Measurements from ENCODE around the gene PALLD. TPM values are rescaled to one million over a fixed set of nuclear protein-coding genes. Genes with fewer than 3 reads are reported as not detected.

Gene PALLD
- total and polyA plus RNA-seq, 2 donors, result 24.3 to 83.0 TPM

DNA sequence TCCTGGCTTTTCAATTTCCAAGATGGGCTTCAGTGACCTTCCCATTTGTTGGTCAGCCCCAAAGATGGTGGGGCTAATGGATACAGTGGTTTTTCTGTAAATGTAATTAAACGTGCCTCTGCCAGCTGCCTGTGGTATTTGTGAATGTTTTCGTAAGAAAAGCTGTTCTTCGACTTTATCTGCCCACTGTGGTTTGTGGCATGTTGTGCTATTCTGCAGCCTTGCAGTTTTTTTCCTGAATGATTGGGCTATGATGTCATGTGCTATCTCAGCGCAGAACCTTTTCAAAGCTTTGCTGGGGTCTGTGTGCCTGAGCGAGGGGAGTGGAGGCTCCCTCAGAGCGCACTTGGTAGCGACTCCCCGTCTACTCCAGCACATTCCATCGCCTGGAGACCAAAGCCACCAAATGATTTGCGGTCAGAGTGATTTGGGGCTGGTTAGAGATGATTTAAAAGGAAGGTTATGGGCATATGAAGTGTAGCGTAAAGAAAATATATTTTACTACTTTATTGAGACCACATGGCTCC is 137.5 kb downstream of the PALLD start:
- Histone ChIP-seq H3K9me3 (ENCODE audit: control insufficient read depth in 2 of 2, insufficient read depth in 1 of 2, low read length in 1 of 2) (no peaks in the 10 kb centered on the region), H3K4me3 (ENCODE audit: low read length in 2 of 2) (no peak overlapping the region), H3K36me3 (ENCODE audit: control insufficient read depth in 2 of 2, insufficient read depth in 2 of 2, low read length in 1 of 2) (no peaks in the 10 kb centered on the region), H3K4me1 (ENCODE audit: control insufficient read depth in 2 of 2, insufficient read depth in 2 of 2, low read length in 2 of 2) (peaks cover 0 to 19% of the 10 kb centered on the region in 2 donors), H3K27ac (ENCODE audit: low read depth in 1 of 2, low read length in 1 of 2) (no peak overlapping the region), H3K27me3 (ENCODE audit: control insufficient read depth in 2 of 2, insufficient read depth in 1 of 2, low read length in 1 of 2) (peaks cover 30 to 45% of the 10 kb centered on the region in 2 donors)
- WGBS, result 10% methylated on average over 11 of the region's 11 CpGs
- DNase-seq (ENCODE audit: low read depth in 6 of 9, low spot score in 9 of 9), result peak in 6 of 9 donors; percentile 21 to 74 (median 32)

DNA sequence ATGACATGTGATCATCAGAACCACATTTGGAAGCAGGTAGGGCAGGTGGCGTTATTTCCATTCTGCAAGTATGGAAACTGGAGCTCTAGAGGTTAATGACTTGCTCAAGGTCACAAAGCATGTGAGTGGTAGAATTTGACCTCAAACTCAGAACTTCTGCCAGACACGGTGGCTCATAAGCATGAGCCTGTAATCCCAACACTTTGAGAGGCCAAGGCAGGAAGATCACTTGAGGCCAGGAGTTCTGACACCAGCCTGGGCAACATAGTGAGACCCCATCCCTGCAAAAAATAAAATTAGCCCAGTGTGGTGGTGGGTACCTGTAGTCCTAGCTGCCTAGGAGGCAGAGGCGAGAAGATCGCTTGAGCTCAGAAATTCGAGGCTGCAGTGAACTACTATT is 139.2 kb downstream of the PALLD start:
- H3K27ac ChIP-seq (ENCODE audit: low read depth in 1 of 2, low read length in 1 of 2), result no peak overlapping the region
- no peak for DNase-seq (ENCODE audit: low read depth in 6 of 9, low spot score in 9 of 9)
- no peaks in the 10 kb centered on the region for H3K36me3 ChIP-seq (ENCODE audit: control insufficient read depth in 2 of 2, insufficient read depth in 2 of 2, low read length in 1 of 2)
- WGBS, result 96% methylated on average over 5 of the region's 5 CpGs
- peaks cover 0 to 19% of the 10 kb centered on the region in 2 donors for H3K4me1 ChIP-seq (ENCODE audit: control insufficient read depth in 2 of 2, insufficient read depth in 2 of 2, low read length in 2 of 2)
- H3K4me3 ChIP-seq (ENCODE audit: low read length in 2 of 2), result no peak overlapping the region
- peaks cover 16 to 28% of the 10 kb centered on the region in 2 donors for H3K27me3 ChIP-seq (ENCODE audit: control insufficient read depth in 2 of 2, insufficient read depth in 1 of 2, low read length in 1 of 2)
- no peaks in the 10 kb centered on the region for H3K9me3 ChIP-seq (ENCODE audit: control insufficient read depth in 2 of 2, insufficient read depth in 1 of 2, low read length in 1 of 2)

DNA sequence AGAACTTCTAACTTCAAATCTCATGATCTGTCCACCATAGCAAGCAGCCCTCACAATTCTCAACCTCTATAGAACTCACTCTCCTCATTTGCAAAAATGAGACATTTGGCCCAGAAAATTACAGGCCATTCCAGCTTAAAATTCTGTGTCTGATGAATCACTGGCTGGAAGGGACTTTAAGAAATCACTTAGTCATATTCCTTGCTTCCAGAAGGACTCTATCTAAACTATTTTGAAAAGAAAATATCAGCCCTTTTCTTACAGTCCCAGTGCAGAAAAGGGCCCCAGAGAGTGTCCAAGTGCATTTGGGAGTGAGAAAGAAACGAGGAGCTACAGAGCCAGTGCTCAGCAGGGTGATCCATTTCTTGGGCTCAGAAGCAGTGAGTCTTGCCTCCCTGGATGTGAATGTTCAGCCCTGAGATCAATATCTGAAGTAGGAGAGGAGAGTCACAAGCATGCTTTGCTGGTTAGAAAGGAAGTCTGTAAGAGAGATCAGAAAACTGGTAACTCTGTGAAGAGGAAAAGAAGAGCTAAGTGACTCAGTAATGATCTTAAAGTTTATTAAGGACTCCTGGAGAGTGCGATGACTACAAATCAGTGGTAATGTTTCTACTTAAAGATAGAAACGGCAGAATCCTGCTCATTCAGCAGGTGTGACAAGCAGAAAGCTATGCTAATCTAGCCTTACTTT is 139.8 kb downstream of the PALLD start:
- Histone ChIP-seq H3K9me3 (ENCODE audit: control insufficient read depth in 2 of 2, insufficient read depth in 1 of 2, low read length in 1 of 2) (no peaks in the 10 kb centered on the region), H3K27me3 (ENCODE audit: control insufficient read depth in 2 of 2, insufficient read depth in 1 of 2, low read length in 1 of 2) (peaks cover 11 to 22% of the 10 kb centered on the region in 2 donors), H3K4me3 (ENCODE audit: low read length in 2 of 2) (no peak overlapping the region), H3K36me3 (ENCODE audit: control insufficient read depth in 2 of 2, insufficient read depth in 2 of 2, low read length in 1 of 2) (no peaks in the 10 kb centered on the region), H3K4me1 (ENCODE audit: control insufficient read depth in 2 of 2, insufficient read depth in 2 of 2, low read length in 2 of 2) (peaks cover 0 to 14% of the 10 kb centered on the region in 2 donors), H3K27ac (ENCODE audit: low read depth in 1 of 2, low read length in 1 of 2) (no peak overlapping the region)
- WGBS, result 93% methylated on average over 3 of the region's 3 CpGs
- no peak for DNase-seq (ENCODE audit: low read depth in 6 of 9, low spot score in 9 of 9)

DNA sequence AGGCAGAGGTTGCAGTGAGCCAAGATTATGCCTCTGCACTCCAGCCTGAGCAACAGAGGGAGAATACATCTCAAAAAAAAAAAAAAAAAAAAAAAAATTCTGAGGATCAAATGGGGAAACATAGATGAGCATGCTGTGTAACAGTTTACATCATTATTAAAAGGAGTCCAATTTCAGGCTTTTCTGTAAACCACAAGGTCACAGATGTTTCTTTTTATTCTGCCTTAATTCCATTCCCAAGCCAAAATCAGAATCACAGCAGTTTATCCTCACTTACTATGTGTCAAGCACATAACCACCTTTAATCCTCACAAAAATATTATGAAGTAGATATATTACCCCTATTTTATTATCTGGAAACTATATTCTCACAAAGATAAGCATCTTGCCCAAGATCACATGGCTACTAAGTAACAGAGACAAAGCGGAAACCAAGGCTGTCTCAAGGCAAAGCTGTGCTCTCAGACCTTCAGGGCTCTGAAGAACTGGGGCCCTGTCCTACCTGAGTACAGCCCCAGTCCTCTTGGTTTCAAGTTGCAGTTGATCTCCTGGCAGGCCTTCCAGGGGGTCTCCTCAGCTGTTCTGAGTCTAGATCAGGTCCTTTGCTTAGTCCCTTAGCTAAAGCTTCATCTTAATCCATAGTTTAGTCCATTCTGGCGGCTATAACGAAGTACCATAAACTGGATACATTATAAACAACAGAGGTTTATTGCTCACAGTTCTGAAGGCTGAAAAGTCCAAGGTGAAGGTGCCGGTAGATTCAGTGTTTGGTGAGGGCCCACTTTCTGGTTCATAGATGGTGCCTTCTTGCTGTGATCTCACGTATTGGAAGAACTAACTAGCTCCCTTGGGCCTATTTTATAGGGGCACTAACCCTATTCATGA is 141.3 kb downstream of the PALLD start:
- no peaks in the 10 kb centered on the region for H3K36me3 ChIP-seq (ENCODE audit: control insufficient read depth in 2 of 2, insufficient read depth in 2 of 2, low read length in 1 of 2)
- 97% methylated on average over 5 of the region's 5 CpGs for WGBS
- H3K27ac ChIP-seq (ENCODE audit: low read depth in 1 of 2, low read length in 1 of 2), result no peak overlapping the region
- H3K4me1 ChIP-seq (ENCODE audit: control insufficient read depth in 2 of 2, insufficient read depth in 2 of 2, low read length in 2 of 2), result peaks cover 0 to 8% of the 10 kb centered on the region in 2 donors
- no peak for DNase-seq (ENCODE audit: low read depth in 6 of 9, low spot score in 9 of 9)
- H3K9me3 ChIP-seq (ENCODE audit: control insufficient read depth in 2 of 2, insufficient read depth in 1 of 2, low read length in 1 of 2), result no peaks in the 10 kb centered on the region
- H3K27me3 ChIP-seq (ENCODE audit: control insufficient read depth in 2 of 2, insufficient read depth in 1 of 2, low read length in 1 of 2), result peaks cover 3 to 8% of the 10 kb centered on the region in 2 donors
- no peak overlapping the region for H3K4me3 ChIP-seq (ENCODE audit: low read length in 2 of 2)

DNA sequence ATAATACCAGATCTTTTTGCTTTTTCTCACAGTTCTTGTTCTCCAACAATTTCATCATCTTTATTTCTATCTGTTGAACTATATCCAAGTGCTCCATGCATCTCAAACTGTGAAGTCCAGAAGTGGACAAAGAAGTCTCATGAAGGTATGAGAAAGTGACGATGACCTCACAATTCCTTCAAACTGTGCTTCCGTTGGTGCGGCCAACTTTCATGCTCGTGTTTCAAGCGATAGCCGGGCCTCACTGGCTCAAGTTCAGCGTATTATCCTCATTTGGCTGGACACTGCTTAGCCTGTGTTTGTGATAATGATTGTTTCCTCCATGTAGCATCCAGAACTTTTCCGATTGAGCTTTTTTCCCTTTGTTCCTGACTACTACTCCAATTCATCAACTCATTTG is 143.1 kb downstream of the PALLD start:
- WGBS, result 98% methylated on average over 8 of the region's 8 CpGs
- H3K27me3 ChIP-seq (ENCODE audit: control insufficient read depth in 2 of 2, insufficient read depth in 1 of 2, low read length in 1 of 2), result peaks cover 0 to 2% of the 10 kb centered on the region in 2 donors
- H3K4me3 ChIP-seq (ENCODE audit: low read length in 2 of 2), result no peak overlapping the region
- H3K36me3 ChIP-seq (ENCODE audit: control insufficient read depth in 2 of 2, insufficient read depth in 2 of 2, low read length in 1 of 2), result no peaks in the 10 kb centered on the region
- H3K9me3 ChIP-seq (ENCODE audit: control insufficient read depth in 2 of 2, insufficient read depth in 1 of 2, low read length in 1 of 2), result no peaks in the 10 kb centered on the region
- no peaks in the 10 kb centered on the region for H3K4me1 ChIP-seq (ENCODE audit: control insufficient read depth in 2 of 2, insufficient read depth in 2 of 2, low read length in 2 of 2)
- no peak for DNase-seq (ENCODE audit: low read depth in 6 of 9, low spot score in 9 of 9)
- no peak overlapping the region for H3K27ac ChIP-seq (ENCODE audit: low read depth in 1 of 2, low read length in 1 of 2)

DNA sequence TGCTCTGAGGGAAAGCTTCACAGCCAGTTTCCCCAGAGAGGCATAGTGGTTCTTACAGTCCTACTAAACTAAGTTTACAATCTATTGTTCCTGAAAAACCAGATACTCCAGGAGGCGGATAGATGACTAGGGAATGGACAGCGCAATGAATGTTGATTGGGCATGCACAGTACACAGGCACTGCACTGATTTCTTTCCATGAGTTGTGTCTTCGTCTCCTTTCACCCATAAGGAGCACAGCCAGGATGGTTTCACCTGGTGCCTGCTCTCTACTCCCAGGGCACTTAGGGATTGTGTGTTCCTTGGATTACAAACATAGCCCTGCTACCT is 144.9 kb downstream of the PALLD start:
- no peak for DNase-seq (ENCODE audit: low read depth in 6 of 9, low spot score in 9 of 9)
- WGBS, result 96% methylated on average over 3 of the region's 3 CpGs
- Histone ChIP-seq H3K36me3 (ENCODE audit: control insufficient read depth in 2 of 2, insufficient read depth in 2 of 2, low read length in 1 of 2) (no peaks in the 10 kb centered on the region), H3K27me3 (ENCODE audit: control insufficient read depth in 2 of 2, insufficient read depth in 1 of 2, low read length in 1 of 2) (no peaks in the 10 kb centered on the region), H3K9me3 (ENCODE audit: control insufficient read depth in 2 of 2, insufficient read depth in 1 of 2, low read length in 1 of 2) (no peaks in the 10 kb centered on the region), H3K27ac (ENCODE audit: low read depth in 1 of 2, low read length in 1 of 2) (no peak overlapping the region), H3K4me3 (ENCODE audit: low read length in 2 of 2) (no peak overlapping the region), H3K4me1 (ENCODE audit: control insufficient read depth in 2 of 2, insufficient read depth in 2 of 2, low read length in 2 of 2) (no peaks in the 10 kb centered on the region)

DNA sequence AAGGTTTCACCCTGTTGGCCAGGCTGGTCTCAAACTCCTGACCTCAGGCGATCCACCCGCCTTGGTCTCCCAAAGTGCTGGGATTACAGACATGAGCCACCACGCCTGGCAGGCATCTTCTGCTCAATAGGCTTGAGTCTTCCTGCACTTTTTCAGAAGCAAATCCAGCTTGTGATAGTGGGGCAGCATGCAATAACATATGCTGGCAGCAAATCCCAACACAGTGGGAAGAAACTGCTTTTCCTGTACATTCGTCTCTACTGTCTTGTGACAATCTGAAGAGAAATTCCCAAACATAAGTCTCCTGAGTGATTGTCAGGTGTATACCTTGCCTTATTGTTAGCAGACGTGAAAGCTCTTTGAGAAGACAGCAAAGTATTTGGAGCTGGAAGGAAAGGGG is 145.7 kb downstream of the PALLD start:
- DNase-seq (ENCODE audit: low read depth in 6 of 9, low spot score in 9 of 9), result no peak
- H3K36me3 ChIP-seq (ENCODE audit: control insufficient read depth in 2 of 2, insufficient read depth in 2 of 2, low read length in 1 of 2), result no peaks in the 10 kb centered on the region
- H3K27ac ChIP-seq (ENCODE audit: low read depth in 1 of 2, low read length in 1 of 2), result no peak overlapping the region
- no peaks in the 10 kb centered on the region for H3K4me1 ChIP-seq (ENCODE audit: control insufficient read depth in 2 of 2, insufficient read depth in 2 of 2, low read length in 2 of 2)
- WGBS, result 94% methylated on average over 5 of the region's 5 CpGs
- H3K27me3 ChIP-seq (ENCODE audit: control insufficient read depth in 2 of 2, insufficient read depth in 1 of 2, low read length in 1 of 2), result no peaks in the 10 kb centered on the region
- no peaks in the 10 kb centered on the region for H3K9me3 ChIP-seq (ENCODE audit: control insufficient read depth in 2 of 2, insufficient read depth in 1 of 2, low read length in 1 of 2)
- no peak overlapping the region for H3K4me3 ChIP-seq (ENCODE audit: low read length in 2 of 2)

DNA sequence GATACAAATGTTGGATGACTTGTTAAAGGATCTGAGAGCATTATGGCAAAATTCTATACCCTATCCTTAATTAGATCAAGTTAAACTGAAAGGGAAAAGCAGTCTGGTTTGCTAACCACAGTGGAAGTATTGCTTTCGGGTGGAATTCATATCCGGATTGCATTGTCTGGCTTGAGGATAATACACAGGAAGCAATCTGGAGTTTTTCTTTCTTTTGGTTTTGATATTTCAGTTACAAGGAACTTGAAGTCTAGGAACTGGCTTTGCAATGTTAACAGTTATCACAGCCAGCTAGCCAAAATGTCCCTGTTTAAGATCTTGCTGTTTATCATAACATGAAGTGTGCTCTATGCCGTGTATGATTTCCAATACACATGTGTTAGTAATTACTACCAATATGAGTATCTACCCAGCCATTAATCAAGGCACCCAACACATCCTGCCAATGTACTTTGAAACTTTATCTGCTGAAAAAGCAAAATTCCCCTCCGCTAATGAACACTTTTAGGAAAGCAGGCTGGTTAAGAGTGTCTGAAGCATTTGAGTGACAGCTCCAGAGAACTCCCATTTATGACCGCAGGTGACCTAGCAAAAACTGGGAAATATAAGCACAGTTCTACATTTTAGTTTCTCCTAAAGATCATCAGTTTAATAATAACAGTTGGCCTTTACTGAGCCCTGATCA is 146.4 kb downstream of the PALLD start:
- peak overlapping the region in 1 of 2 donors; percentile 2 for H3K27ac ChIP-seq (ENCODE audit: low read depth in 1 of 2, low read length in 1 of 2)
- no peak for DNase-seq (ENCODE audit: low read depth in 6 of 9, low spot score in 9 of 9)
- 60% methylated on average over 5 of the region's 5 CpGs for WGBS
- no peaks in the 10 kb centered on the region for H3K36me3 ChIP-seq (ENCODE audit: control insufficient read depth in 2 of 2, insufficient read depth in 2 of 2, low read length in 1 of 2)
- H3K4me3 ChIP-seq (ENCODE audit: low read length in 2 of 2), result no peak overlapping the region
- no peaks in the 10 kb centered on the region for H3K27me3 ChIP-seq (ENCODE audit: control insufficient read depth in 2 of 2, insufficient read depth in 1 of 2, low read length in 1 of 2)
- H3K9me3 ChIP-seq (ENCODE audit: control insufficient read depth in 2 of 2, insufficient read depth in 1 of 2, low read length in 1 of 2), result no peaks in the 10 kb centered on the region
- H3K4me1 ChIP-seq (ENCODE audit: control insufficient read depth in 2 of 2, insufficient read depth in 2 of 2, low read length in 2 of 2), result no peaks in the 10 kb centered on the region

DNA sequence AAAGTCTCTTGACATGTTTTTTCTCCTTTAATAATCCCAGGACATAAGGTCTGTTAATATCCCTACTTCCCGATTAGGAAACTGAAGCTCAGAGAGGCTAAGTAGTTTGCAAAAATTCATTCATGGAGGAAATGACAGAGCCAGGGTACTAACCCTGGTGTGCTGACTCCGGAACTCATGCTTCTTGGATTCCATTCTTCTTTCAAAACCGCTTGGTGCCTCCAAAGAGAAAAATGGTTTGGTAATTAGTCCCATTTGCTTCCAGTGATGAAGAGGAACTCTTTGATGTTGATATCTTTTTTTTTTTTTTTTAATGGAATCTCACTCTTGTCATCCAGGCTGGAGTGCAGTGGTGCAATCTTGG is 146.9 kb downstream of the PALLD start:
- Histone ChIP-seq H3K9me3 (ENCODE audit: control insufficient read depth in 2 of 2, insufficient read depth in 1 of 2, low read length in 1 of 2) (no peaks in the 10 kb centered on the region), H3K27me3 (ENCODE audit: control insufficient read depth in 2 of 2, insufficient read depth in 1 of 2, low read length in 1 of 2) (no peaks in the 10 kb centered on the region), H3K36me3 (ENCODE audit: control insufficient read depth in 2 of 2, insufficient read depth in 2 of 2, low read length in 1 of 2) (no peaks in the 10 kb centered on the region), H3K27ac (ENCODE audit: low read depth in 1 of 2, low read length in 1 of 2) (no peak overlapping the region), H3K4me1 (ENCODE audit: control insufficient read depth in 2 of 2, insufficient read depth in 2 of 2, low read length in 2 of 2) (no peaks in the 10 kb centered on the region), H3K4me3 (ENCODE audit: low read length in 2 of 2) (no peak overlapping the region)
- 97% methylated on average over 3 of the region's 3 CpGs for WGBS
- DNase-seq (ENCODE audit: low read depth in 6 of 9, low spot score in 9 of 9), result no peak
